ENCODE data around the gene FDPS.

FDPS gene

GRCh38 chr1:155293086-155293749 lies 15.4 kb upstream of the FDPS start:
- no peak for TF ChIP-seq SIN3A (IDR thresholded peaks at IDR 0.05; ENCODE audit: borderline replicate concordance, insufficient read depth, low read length)
- TF ChIP-seq, protein P1, sequence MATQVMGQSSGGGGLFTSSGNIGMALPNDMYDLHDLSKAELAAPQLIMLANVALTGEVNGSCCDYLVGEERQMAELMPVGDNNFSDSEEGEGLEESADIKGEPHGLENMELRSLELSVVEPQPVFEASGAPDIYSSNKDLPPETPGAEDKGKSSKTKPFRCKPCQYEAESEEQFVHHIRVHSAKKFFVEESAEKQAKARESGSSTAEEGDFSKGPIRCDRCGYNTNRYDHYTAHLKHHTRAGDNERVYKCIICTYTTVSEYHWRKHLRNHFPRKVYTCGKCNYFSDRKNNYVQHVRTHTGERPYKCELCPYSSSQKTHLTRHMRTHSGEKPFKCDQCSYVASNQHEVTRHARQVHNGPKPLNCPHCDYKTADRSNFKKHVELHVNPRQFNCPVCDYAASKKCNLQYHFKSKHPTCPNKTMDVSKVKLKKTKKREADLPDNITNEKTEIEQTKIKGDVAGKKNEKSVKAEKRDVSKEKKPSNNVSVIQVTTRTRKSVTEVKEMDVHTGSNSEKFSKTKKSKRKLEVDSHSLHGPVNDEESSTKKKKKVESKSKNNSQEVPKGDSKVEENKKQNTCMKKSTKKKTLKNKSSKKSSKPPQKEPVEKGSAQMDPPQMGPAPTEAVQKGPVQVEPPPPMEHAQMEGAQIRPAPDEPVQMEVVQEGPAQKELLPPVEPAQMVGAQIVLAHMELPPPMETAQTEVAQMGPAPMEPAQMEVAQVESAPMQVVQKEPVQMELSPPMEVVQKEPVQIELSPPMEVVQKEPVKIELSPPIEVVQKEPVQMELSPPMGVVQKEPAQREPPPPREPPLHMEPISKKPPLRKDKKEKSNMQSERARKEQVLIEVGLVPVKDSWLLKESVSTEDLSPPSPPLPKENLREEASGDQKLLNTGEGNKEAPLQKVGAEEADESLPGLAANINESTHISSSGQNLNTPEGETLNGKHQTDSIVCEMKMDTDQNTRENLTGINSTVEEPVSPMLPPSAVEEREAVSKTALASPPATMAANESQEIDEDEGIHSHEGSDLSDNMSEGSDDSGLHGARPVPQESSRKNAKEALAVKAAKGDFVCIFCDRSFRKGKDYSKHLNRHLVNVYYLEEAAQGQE (IDR thresholded peaks at IDR 0.05; ENCODE audit: insufficient read depth in 1 of 2, low read depth in 2 of 2, low read length in 2 of 2), result no peak
- no peak for TF ChIP-seq POLR2AphosphoS5 (IDR thresholded peaks at IDR 0.05; ENCODE audit: low read depth, low read length)
- TF ChIP-seq FOXP2 (optimal IDR thresholded peaks at IDR 0.05; ENCODE audit: borderline replicate concordance, extremely low read depth, extremely low read length, insufficient read depth), result no peak
- no peak for TF ChIP-seq TAF1 (IDR thresholded peaks at IDR 0.05; ENCODE audit: borderline replicate concordance, insufficient read depth, low read length)

DNA sequence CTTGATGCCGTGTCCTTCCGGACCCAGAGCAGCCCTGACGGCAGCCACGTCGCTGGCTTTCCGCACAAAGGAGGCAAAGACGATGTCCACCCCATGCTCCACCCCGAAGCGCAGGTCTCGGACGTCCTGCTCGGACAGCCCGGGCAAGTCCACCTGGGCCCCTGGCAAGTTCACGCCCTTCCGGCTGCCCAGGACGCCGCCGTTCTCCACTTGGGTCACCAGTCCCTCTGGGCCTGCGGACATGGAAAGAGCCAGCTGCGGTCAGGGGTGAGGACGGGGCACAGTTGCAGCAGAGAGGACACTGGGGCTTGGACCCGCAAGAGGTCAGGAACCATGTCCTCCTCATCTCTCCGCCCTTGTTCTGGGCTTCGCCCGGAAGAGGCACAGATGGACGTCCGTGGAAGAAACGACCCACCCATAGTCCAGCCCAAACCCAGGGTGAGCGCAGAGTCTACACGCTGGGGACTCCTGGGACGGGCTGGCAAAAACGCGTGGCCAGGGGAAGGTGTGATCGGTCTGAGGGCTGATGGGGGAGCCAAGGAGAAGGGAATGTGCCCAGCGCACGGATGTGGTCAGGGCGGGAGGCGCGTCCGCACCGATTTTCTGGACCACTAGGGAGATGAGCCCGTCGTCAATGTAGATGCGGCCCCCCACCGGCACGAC lies 14.0 kb upstream of the FDPS start:
- TF ChIP-seq, protein P1 (IDR thresholded peaks at IDR 0.05; ENCODE audit: insufficient read depth in 1 of 2, low read depth in 2 of 2, low read length in 2 of 2), result no peak
- TF ChIP-seq TAF1 (IDR thresholded peaks at IDR 0.05; ENCODE audit: borderline replicate concordance, insufficient read depth, low read length), result no peak
- no peak for TF ChIP-seq POLR2AphosphoS5 (IDR thresholded peaks at IDR 0.05; ENCODE audit: low read depth, low read length)
- no peak for TF ChIP-seq SIN3A (IDR thresholded peaks at IDR 0.05; ENCODE audit: borderline replicate concordance, insufficient read depth, low read length)
- no peak for TF ChIP-seq FOXP2 (optimal IDR thresholded peaks at IDR 0.05; ENCODE audit: borderline replicate concordance, extremely low read depth, extremely low read length, insufficient read depth)

GRCh38 chr1:155295183-155295941 lies 13.3 kb upstream of the FDPS start:
- TF ChIP-seq FOXP2 (optimal IDR thresholded peaks at IDR 0.05; ENCODE audit: borderline replicate concordance, extremely low read depth, extremely low read length, insufficient read depth) (no peak), SIN3A (IDR thresholded peaks at IDR 0.05; ENCODE audit: borderline replicate concordance, insufficient read depth, low read length) (no peak), POLR2AphosphoS5 (IDR thresholded peaks at IDR 0.05; ENCODE audit: low read depth, low read length) (no peak), TAF1 (IDR thresholded peaks at IDR 0.05; ENCODE audit: borderline replicate concordance, insufficient read depth, low read length) (no peak)
- TF ChIP-seq, protein P1 (IDR thresholded peaks at IDR 0.05; ENCODE audit: insufficient read depth in 1 of 2, low read depth in 2 of 2, low read length in 2 of 2), result no peak

- TF ChIP-seq SIN3A (IDR thresholded peaks at IDR 0.05; ENCODE audit: borderline replicate concordance, insufficient read depth, low read length), result no peak
- no peak for TF ChIP-seq POLR2AphosphoS5 (IDR thresholded peaks at IDR 0.05; ENCODE audit: low read depth, low read length)
- TF ChIP-seq FOXP2 (optimal IDR thresholded peaks at IDR 0.05; ENCODE audit: borderline replicate concordance, extremely low read depth, extremely low read length, insufficient read depth), result no peak
- TF ChIP-seq, protein P1 (IDR thresholded peaks at IDR 0.05; ENCODE audit: insufficient read depth in 1 of 2, low read depth in 2 of 2, low read length in 2 of 2), result no peak
- TF ChIP-seq TAF1 (IDR thresholded peaks at IDR 0.05; ENCODE audit: borderline replicate concordance, insufficient read depth, low read length), result no peak
These were observed 12.8 kb upstream of the FDPS start for GRCh38 chr1:155295942-155296267.
